Trophoblast cell (in vitro differentiated cells and primary cell): Measurements from ENCODE around the gene FBXW5.

Experiments used
- DNase-seq, 2 donors: peaks; one replicate each; pipeline ENCODE4 v3.0.0-alpha.2; 2016
- H2AFZ ChIP-seq: 2 replicates; pipeline ENCODE4 v1.6.1; 2013; ENCODE audit warnings: low read length, moderate library complexity, mild to moderate bottlenecking; ENCODE audit not compliant: insufficient read depth, poor library complexity
- H2AK5ac ChIP-seq: 2 replicates; pipeline ENCODE4 v1.6.1; 2013; ENCODE audit warnings: mild to moderate bottlenecking, low read length
- H2BK120ac ChIP-seq: 2 replicates; pipeline ENCODE4 v1.6.1; 2013; ENCODE audit warnings: low read length, mild to moderate bottlenecking, moderate library complexity; ENCODE audit not compliant: insufficient read depth, poor library complexity
- H2BK12ac ChIP-seq: 2 replicates; pipeline ENCODE4 v1.6.1; 2013; ENCODE audit warnings: mild to moderate bottlenecking, low read length, moderate library complexity
- H2BK5ac ChIP-seq: 2 replicates; pipeline ENCODE4 v1.6.1; 2013; ENCODE audit warnings: low read length, low read depth, moderate library complexity, mild to moderate bottlenecking; ENCODE audit not compliant: poor library complexity
- H3K14ac ChIP-seq: 2 replicates; pipeline ENCODE4 v1.6.1; 2013; ENCODE audit warnings: mild to moderate bottlenecking, low read length
- H3K18ac ChIP-seq: 2 replicates; pipeline ENCODE4 v1.6.1; 2013; ENCODE audit warnings: mild to moderate bottlenecking, low read length
- H3K23ac ChIP-seq: 2 replicates; pipeline ENCODE4 v1.6.1; 2013; ENCODE audit warnings: low read length
- H3K27ac ChIP-seq: 2 replicates; pipeline ENCODE4 v1.5.1; 2013; ENCODE audit warnings: low read depth, mild to moderate bottlenecking, inconsistent platforms, low read length, moderate library complexity
- H3K27me3 ChIP-seq: 2 replicates; pipeline ENCODE4 v1.6.1; 2013; ENCODE audit warnings: inconsistent platforms, mild to moderate bottlenecking, low read length, moderate library complexity; ENCODE audit not compliant: insufficient read depth
- H3K36me3 ChIP-seq, 2 experiments: 1 replicate in 1 of 2; 2 replicates in 1 of 2; pipeline ENCODE4 v1.6.1; 2013; ENCODE audit warnings: low read length in 2 of 2, mild to moderate bottlenecking in 2 of 2, moderate library complexity in 1 of 2; ENCODE audit not compliant: insufficient read depth in 2 of 2, control insufficient read depth in 1 of 2
- H3K4ac ChIP-seq: 2 replicates; pipeline ENCODE4 v1.6.1; 2013; ENCODE audit warnings: low read depth, mild to moderate bottlenecking, low read length, moderate library complexity
- H3K4me1 ChIP-seq, 2 experiments: 1 replicate in 1 of 2; 2 replicates in 1 of 2; pipeline ENCODE4 v1.6.1; 2013; ENCODE audit warnings: low read length in 2 of 2, mild to moderate bottlenecking in 2 of 2, moderate library complexity in 1 of 2; ENCODE audit not compliant: insufficient read depth in 2 of 2, control insufficient read depth in 1 of 2
- H3K4me2 ChIP-seq: 2 replicates; pipeline ENCODE4 v1.6.1; 2013; ENCODE audit warnings: inconsistent platforms, mild to moderate bottlenecking, low read length, moderate library complexity
- H3K4me3 ChIP-seq: 2 replicates; pipeline ENCODE4 v1.5.1; 2013; ENCODE audit warnings: mild to moderate bottlenecking, low read depth, low read length, inconsistent platforms
- H3K79me1 ChIP-seq: one replicate; pipeline ENCODE4 v1.6.1; 2013; ENCODE audit warnings: low read length
- H3K79me2 ChIP-seq: 2 replicates; pipeline ENCODE4 v1.6.1; 2013; ENCODE audit warnings: low read length, mild to moderate bottlenecking; ENCODE audit not compliant: control insufficient read depth, insufficient read depth, poor library complexity
- H3K9ac ChIP-seq: 2 replicates; pipeline ENCODE4 v1.6.1; 2013; ENCODE audit warnings: mild to moderate bottlenecking, low read length
- H3K9me3 ChIP-seq: 2 replicates; pipeline ENCODE4 v1.6.1; 2013; ENCODE audit warnings: low read depth, mild to moderate bottlenecking, control low read depth, inconsistent platforms, low read length; ENCODE audit not compliant: insufficient read depth
- H4K12ac ChIP-seq: 2 replicates; pipeline ENCODE4 v1.6.1; 2013; ENCODE audit warnings: low read depth, mild to moderate bottlenecking, low read length, moderate library complexity
- H4K8ac ChIP-seq: 2 replicates; pipeline ENCODE4 v1.6.1; 2013; ENCODE audit warnings: low read depth, mild to moderate bottlenecking, low read length, moderate library complexity
- H4K91ac ChIP-seq: one replicate; pipeline ENCODE4 v1.6.1; 2013; ENCODE audit warnings: low read depth, mild to moderate bottlenecking, low read length, moderate library complexity
- WGBS: extraction: QIAGEN DNeasy Blood & Tissue Kit; methylation state at CpG from one replicate; pipeline ENCODE4 v1.1.7; 2013; ENCODE audit warnings: missing lambda C conversion rate; ENCODE audit not compliant: insufficient read length, insufficient coverage; ENCODE audit errors: extremely low coverage; 5-methylcytosine and 5-hydroxymethylcytosine counted together

Gene FBXW5

DNA sequence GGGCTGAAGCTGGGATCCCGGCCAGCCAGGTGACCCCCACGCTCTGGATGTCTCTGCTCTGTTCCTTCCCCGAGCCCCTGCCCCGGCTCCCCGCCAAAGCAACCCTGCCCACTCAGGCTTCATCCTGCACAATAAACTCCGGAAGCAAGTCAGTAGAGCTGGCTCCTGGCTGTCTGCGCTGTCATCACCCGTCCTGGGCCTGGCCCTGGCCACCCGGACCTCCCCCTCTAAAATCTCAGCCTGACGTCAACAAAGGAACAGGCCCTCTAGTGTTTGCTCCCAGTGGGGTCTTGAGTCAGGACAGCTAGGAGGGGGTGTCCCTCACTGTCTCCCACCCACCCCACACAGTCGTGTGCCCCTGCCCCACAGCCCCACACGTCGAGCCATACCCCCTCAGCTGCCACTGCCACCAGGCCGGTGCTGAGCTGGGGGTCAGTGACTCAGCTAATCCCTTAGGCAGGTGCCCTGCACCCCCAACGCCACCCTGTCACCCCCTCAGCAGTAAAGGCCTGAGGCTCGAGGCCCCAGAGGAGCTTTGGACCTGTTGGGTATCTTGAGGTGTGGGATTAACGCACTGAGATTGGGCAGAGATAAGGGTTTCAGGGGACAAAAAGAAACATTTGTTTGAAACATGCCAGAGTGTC, 37.2 kb upstream of the FBXW5 start:
- Histone ChIP-seq H3K4me3 (no peak overlapping the region), H4K8ac (no peak overlapping the region), H3K36me3 (no peaks in the 10 kb centered on the region), H2BK5ac (no peak overlapping the region), H4K12ac (no peak overlapping the region), H3K4ac (no peak overlapping the region), H2AFZ (no peak overlapping the region), H3K4me1 (peaks cover 7 to 12% of the 10 kb centered on the region in 2 experiments), H3K79me2 (no peaks in the 10 kb centered on the region), H3K27me3 (peaks cover 9% of the 10 kb centered on the region), H3K14ac (no peak overlapping the region), H3K23ac (no peak overlapping the region), H3K9ac (no peak overlapping the region), H2AK5ac (no peak overlapping the region), H3K9me3 (peaks cover 5% of the 10 kb centered on the region), H3K27ac (no peak overlapping the region), H4K91ac (no peak overlapping the region), H2BK120ac (no peak overlapping the region), H3K18ac (no peak overlapping the region), H3K4me2 (no peak overlapping the region), H3K79me1 (peaks cover 3% of the 10 kb centered on the region), H2BK12ac (no peak overlapping the region)
- no peak for DNase-seq
- WGBS = no CpG with 5 or more reads among the region's 17 CpGs

DNA sequence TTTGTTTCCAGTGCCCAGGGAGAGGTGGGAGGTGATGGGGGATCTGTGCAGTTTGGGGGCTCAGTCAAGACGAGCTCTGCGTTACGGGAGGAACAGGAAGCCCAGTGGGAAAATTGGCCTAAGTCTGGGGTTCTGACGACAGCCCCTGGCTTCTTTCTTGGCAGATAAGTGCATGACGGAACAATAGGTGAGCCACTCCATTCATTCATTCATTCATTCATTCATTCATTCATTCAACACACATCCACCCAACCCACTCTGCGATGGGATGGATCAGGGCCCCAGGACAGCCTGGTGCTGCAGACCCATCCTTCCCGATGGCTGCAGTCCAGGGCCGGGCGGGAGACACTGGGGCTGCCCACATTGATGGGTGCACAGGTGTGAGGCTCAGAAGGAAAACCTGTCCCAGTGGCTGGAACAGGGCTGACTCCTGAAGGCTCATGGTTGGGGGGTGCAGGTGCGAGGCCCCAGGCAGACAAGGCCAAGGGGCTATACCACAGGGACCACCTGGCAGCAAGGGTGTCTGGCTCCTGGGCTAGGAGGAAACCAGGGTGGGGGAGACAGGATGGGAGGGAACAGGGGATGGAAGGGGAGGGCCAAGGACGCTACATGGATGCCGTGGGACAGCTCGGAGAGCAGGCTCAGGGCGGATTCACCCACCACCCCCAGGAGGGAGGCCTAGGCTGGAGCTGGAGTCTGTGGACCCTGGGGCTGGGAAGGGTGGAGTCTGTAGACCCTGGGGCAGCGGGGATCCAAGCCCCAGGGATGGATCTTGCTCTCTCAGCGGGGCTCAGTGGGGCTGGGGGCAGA, 36.3 kb upstream of the FBXW5 start:
- Histone ChIP-seq H3K9ac (no peak overlapping the region), H3K36me3 (no peaks in the 10 kb centered on the region), H2BK120ac (no peak overlapping the region), H3K4ac (no peak overlapping the region), H3K27ac (no peak overlapping the region), H4K12ac (no peak overlapping the region), H2BK12ac (no peak overlapping the region), H2AK5ac (no peak overlapping the region), H3K14ac (no peak overlapping the region), H2AFZ (no peak overlapping the region), H3K4me2 (no peak overlapping the region), H3K9me3 (peaks cover 5% of the 10 kb centered on the region), H3K4me1 (peaks cover 7 to 12% of the 10 kb centered on the region in 2 experiments), H3K79me1 (peaks cover 3% of the 10 kb centered on the region), H2BK5ac (no peak overlapping the region), H4K8ac (no peak overlapping the region), H3K79me2 (no peaks in the 10 kb centered on the region), H3K18ac (no peak overlapping the region), H3K4me3 (no peak overlapping the region), H3K23ac (no peak overlapping the region), H4K91ac (no peak overlapping the region), H3K27me3 (peaks cover 6% of the 10 kb centered on the region)
- no peak for DNase-seq
- no CpG with 5 or more reads among the region's 16 CpGs for WGBS

DNA sequence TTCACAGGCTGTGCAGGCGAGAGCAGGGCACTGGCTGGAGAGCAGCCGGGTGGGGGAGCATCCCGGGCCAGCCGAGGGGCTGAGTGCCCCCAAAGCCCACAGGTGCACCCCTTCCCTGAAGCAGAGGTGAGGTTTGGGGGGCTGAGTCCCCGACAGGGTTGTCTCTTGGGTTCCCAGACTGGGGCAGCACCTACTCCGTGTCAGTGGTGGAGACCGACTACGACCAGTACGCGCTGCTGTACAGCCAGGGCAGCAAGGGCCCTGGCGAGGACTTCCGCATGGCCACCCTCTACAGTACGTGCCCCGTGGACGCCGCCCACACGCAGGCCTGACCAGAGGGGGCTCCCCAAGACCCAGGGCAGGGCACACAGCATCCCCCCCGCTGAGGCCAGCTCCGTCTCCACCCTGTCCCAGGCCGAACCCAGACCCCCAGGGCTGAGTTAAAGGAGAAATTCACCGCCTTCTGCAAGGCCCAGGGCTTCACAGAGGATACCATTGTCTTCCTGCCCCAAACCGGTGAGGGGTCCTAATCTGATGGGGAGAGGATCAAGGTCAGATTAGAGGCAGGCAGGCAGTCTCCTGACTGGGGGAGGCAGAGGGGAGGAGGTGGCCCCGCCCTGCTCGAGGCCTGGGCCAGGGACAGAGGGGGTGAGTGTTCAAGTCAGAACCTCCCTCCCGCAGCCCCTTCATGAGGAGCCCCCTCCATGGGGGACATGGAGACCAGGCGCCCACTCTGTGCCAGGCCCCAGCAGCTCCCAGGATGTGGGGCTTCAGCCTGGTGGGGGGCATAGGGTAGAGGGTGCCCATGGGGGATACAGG, 35.4 kb upstream of the FBXW5 start:
- no peaks in the 10 kb centered on the region for H3K27me3 ChIP-seq
- no peak for DNase-seq
- H2AFZ ChIP-seq = no peak overlapping the region
- WGBS = no CpG with 5 or more reads among the region's 26 CpGs
- H3K4me1 ChIP-seq = peaks cover 1 to 6% of the 10 kb centered on the region in 2 experiments
- no peak overlapping the region for H2BK12ac ChIP-seq
- no peak overlapping the region for H3K23ac ChIP-seq
- H2AK5ac ChIP-seq = no peak overlapping the region
- H3K18ac ChIP-seq = no peak overlapping the region
- H3K9ac ChIP-seq = no peak overlapping the region
- no peak overlapping the region for H3K27ac ChIP-seq
- no peak overlapping the region for H4K12ac ChIP-seq
- no peaks in the 10 kb centered on the region for H3K79me1 ChIP-seq
- H2BK5ac ChIP-seq = no peak overlapping the region
- H3K4ac ChIP-seq = no peak overlapping the region
- H3K14ac ChIP-seq = no peak overlapping the region
- no peaks in the 10 kb centered on the region for H3K36me3 ChIP-seq
- no peak overlapping the region for H3K4me2 ChIP-seq
- no peak overlapping the region for H3K4me3 ChIP-seq
- H4K91ac ChIP-seq = no peak overlapping the region
- H3K9me3 ChIP-seq = peaks cover 5% of the 10 kb centered on the region
- no peak overlapping the region for H2BK120ac ChIP-seq
- H4K8ac ChIP-seq = no peak overlapping the region
- no peaks in the 10 kb centered on the region for H3K79me2 ChIP-seq

DNA sequence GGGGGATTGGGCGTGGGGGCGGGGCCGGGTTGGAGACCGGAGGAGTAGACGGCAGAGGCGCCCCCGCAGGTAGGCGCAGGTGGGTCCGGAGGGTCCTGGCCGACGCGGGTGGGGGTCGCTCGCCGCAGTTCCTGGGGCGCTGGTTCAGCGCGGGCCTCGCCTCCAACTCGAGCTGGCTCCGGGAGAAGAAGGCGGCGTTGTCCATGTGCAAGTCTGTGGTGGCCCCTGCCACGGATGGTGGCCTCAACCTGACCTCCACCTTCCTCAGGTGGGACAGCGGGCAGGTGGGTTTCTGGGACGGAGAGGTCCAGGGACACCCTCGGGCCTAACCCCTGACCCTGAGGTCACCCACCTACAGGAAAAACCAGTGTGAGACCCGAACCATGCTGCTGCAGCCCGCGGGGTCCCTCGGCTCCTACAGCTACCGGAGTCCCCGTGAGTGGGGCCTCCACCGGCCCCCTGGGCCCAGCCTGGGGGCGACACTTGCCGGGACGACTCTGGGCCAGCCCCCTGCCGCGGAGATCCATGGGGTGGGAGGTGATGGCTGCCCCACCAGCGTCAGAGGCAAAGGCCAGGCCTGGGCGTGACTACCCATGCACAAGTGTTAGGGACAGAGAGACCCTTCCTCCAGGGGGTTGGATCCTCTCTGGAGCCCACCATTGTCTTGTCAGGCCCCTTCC, 34.5 kb upstream of the FBXW5 start:
- no peak overlapping the region for H4K12ac ChIP-seq
- no peak overlapping the region for H3K27ac ChIP-seq
- no peak overlapping the region for H2BK120ac ChIP-seq
- H2AFZ ChIP-seq = no peak overlapping the region
- H3K23ac ChIP-seq = no peak overlapping the region
- no peak overlapping the region for H2AK5ac ChIP-seq
- no peaks in the 10 kb centered on the region for H3K27me3 ChIP-seq
- H3K14ac ChIP-seq = no peak overlapping the region
- H3K18ac ChIP-seq = no peak overlapping the region
- peaks cover 0 to 2% of the 10 kb centered on the region in 2 experiments for H3K4me1 ChIP-seq
- peaks cover 5% of the 10 kb centered on the region for H3K9me3 ChIP-seq
- H3K79me1 ChIP-seq = no peaks in the 10 kb centered on the region
- H2BK5ac ChIP-seq = no peak overlapping the region
- H3K4me2 ChIP-seq = no peak overlapping the region
- H4K91ac ChIP-seq = no peak overlapping the region
- WGBS = no CpG with 5 or more reads among the region's 41 CpGs
- no peaks in the 10 kb centered on the region for H3K79me2 ChIP-seq
- H3K4me3 ChIP-seq = no peak overlapping the region
- H3K36me3 ChIP-seq = no peaks in the 10 kb centered on the region
- H4K8ac ChIP-seq = no peak overlapping the region
- H3K9ac ChIP-seq = no peak overlapping the region
- H3K4ac ChIP-seq = no peak overlapping the region
- no peak for DNase-seq
- H2BK12ac ChIP-seq = no peak overlapping the region
